Parathyroid adenoma (tissue), 2 donors: ENCODE measurements around the gene F10.

Experiments used
- H2AFZ ChIP-seq: fragments of 300-600 bp; sonication (generic); one replicate; pipeline ENCODE4 v1.7.0; 2017; ENCODE audit warnings: antibody characterized with exemption, mild to moderate bottlenecking
- H3K27ac ChIP-seq: fragments of 300-600 bp; sonication (generic); one replicate; pipeline ENCODE4 v1.7.0; 2017
- H3K27me3 ChIP-seq: fragments of 300-600 bp; sonication (generic); one replicate; pipeline ENCODE4 v1.7.0; 2017; ENCODE audit warnings: low read length; ENCODE audit not compliant: control insufficient read depth, insufficient read depth
- H3K36me3 ChIP-seq: fragments of 300-600 bp; sonication (generic); one replicate; pipeline ENCODE4 v1.7.0; 2017; ENCODE audit warnings: low read length; ENCODE audit not compliant: control insufficient read depth, insufficient read depth
- H3K4me1 ChIP-seq: fragments of 300-600 bp; sonication (generic); one replicate; pipeline ENCODE4 v1.7.0; 2017; ENCODE audit warnings: control low read depth
- H3K4me2 ChIP-seq: fragments of 300-600 bp; sonication (generic); one replicate; pipeline ENCODE4 v1.7.0; 2017; ENCODE audit warnings: low read length
- H3K4me3 ChIP-seq: fragments of 300-600 bp; sonication (generic); one replicate; pipeline ENCODE4 v1.7.0; 2017; ENCODE audit warnings: low read depth, low read length
- H3K79me2 ChIP-seq: fragments of 300-600 bp; sonication (generic); one replicate; pipeline ENCODE4 v1.7.0; 2017; ENCODE audit warnings: control low read depth
- H3K9ac ChIP-seq: fragments of 300-600 bp; sonication (generic); one replicate; pipeline ENCODE4 v1.7.0; 2017; ENCODE audit warnings: mild to moderate bottlenecking
- H3K9me3 ChIP-seq: fragments of 300-600 bp; sonication (generic); one replicate; pipeline ENCODE4 v1.7.0; 2017; ENCODE audit warnings: low read length; ENCODE audit not compliant: control insufficient read depth
- CTCF ChIP-seq: fragments of 300-600 bp; sonication (generic); IDR thresholded peaks from one replicate; pipeline ENCODE4 v1.7.0; 2017; ENCODE audit warnings: antibody characterized with exemption, mild to moderate bottlenecking
- donor health status: primary hyperparathyroidism.

Gene F10

GRCh38 chr13:113086991-113087922 lies 35.3 kb upstream of the F10 start:
- Histone ChIP-seq H3K36me3 (no peaks in the 10 kb centered on the region), H3K4me3 (no peak overlapping the region), H3K79me2 (no peaks in the 10 kb centered on the region), H3K27me3 (no peaks in the 10 kb centered on the region), H3K4me2 (no peak overlapping the region), H3K9me3 (no peaks in the 10 kb centered on the region), H3K9ac (no peak overlapping the region), H2AFZ (no peak overlapping the region), H3K27ac (no peak overlapping the region), H3K4me1 (no peaks in the 10 kb centered on the region)
- TF ChIP-seq CTCF = no peak

GRCh38 chr13:113087923-113088690 lies 34.5 kb upstream of the F10 start:
- no peak overlapping the region for H3K27ac ChIP-seq
- H3K4me1 ChIP-seq = no peaks in the 10 kb centered on the region
- TF ChIP-seq CTCF = no peak
- no peaks in the 10 kb centered on the region for H3K36me3 ChIP-seq
- no peak overlapping the region for H2AFZ ChIP-seq
- H3K4me2 ChIP-seq = no peak overlapping the region
- H3K9me3 ChIP-seq = no peaks in the 10 kb centered on the region
- no peaks in the 10 kb centered on the region for H3K79me2 ChIP-seq
- no peaks in the 10 kb centered on the region for H3K27me3 ChIP-seq
- no peak overlapping the region for H3K4me3 ChIP-seq
- no peak overlapping the region for H3K9ac ChIP-seq

- H3K36me3 ChIP-seq = no peaks in the 10 kb centered on the region
These were observed 33.9 kb upstream of the F10 start for GRCh38 chr13:113088691-113089020.

GRCh38 chr13:113089693-113090414 lies 32.7 kb upstream of the F10 start:
- no peaks in the 10 kb centered on the region for H3K27me3 ChIP-seq
- H3K4me1 ChIP-seq = no peaks in the 10 kb centered on the region
- no peak overlapping the region for H3K4me2 ChIP-seq
- H3K4me3 ChIP-seq = no peak overlapping the region
- no peaks in the 10 kb centered on the region for H3K36me3 ChIP-seq
- no peaks in the 10 kb centered on the region for H3K79me2 ChIP-seq
- no peak overlapping the region for H3K9ac ChIP-seq
- H3K27ac ChIP-seq = no peak overlapping the region
- TF ChIP-seq CTCF = no peak
- no peaks in the 10 kb centered on the region for H3K9me3 ChIP-seq
- H2AFZ ChIP-seq = no peak overlapping the region

More at GRCh38 chr13:113088691-113089020, 33.9 kb upstream of the F10 start:
- Histone ChIP-seq H3K4me3 (no peak overlapping the region), H3K9ac (no peak overlapping the region), H2AFZ (no peak overlapping the region), H3K27me3 (no peaks in the 10 kb centered on the region), H3K9me3 (no peaks in the 10 kb centered on the region), H3K4me1 (no peaks in the 10 kb centered on the region), H3K4me2 (no peak overlapping the region), H3K27ac (no peak overlapping the region), H3K79me2 (no peaks in the 10 kb centered on the region)
- no peak for TF ChIP-seq CTCF
